Measurements from ENCODE around the gene CD81.

DNA sequence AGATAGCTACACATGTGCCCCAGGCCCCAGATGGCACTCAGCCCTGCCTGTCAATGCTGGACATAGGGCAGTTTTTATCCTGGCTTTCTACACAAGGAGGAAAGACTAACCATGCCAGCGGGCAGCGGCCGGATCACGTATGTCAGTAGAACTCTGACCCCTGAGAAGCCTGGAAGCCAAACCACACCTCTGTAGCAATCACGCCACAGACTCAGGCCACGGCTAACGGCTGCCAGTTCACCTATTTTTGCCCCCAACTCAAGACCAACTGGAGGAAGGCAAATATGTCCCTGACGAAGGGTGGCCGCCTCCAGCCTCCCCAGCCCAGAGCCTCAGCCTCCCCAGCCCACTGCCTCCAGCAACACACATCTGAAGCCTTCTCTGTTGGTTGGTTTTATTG, 7.2 kb upstream of the CD81 start:
- TF ChIP-seq, protein P1, sequence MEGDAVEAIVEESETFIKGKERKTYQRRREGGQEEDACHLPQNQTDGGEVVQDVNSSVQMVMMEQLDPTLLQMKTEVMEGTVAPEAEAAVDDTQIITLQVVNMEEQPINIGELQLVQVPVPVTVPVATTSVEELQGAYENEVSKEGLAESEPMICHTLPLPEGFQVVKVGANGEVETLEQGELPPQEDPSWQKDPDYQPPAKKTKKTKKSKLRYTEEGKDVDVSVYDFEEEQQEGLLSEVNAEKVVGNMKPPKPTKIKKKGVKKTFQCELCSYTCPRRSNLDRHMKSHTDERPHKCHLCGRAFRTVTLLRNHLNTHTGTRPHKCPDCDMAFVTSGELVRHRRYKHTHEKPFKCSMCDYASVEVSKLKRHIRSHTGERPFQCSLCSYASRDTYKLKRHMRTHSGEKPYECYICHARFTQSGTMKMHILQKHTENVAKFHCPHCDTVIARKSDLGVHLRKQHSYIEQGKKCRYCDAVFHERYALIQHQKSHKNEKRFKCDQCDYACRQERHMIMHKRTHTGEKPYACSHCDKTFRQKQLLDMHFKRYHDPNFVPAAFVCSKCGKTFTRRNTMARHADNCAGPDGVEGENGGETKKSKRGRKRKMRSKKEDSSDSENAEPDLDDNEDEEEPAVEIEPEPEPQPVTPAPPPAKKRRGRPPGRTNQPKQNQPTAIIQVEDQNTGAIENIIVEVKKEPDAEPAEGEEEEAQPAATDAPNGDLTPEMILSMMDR (IDR thresholded peaks at IDR 0.05; ENCODE audit: low read depth, low read length), result no peak
- TF ChIP-seq POLR2A (IDR thresholded peaks at IDR 0.05; ENCODE audit: extremely low read depth, insufficient read length), result no peak
